ENCODE measurements around the gene YDJC.
"Not testable (repeated sequence)": the region's sequence is repeated elsewhere in the genome, so short reads cannot be mapped to it uniquely, and the experiment has no call there.

The YDJC gene

GRCh38 chr22:21631025-21631424 is 1.2 kb upstream of the YDJC start:
- DNase-seq, result no peak

GRCh38 chr22:21628386-21629254 is 1.2 kb downstream of the YDJC start:
- no peak for DNase-seq

GRCh38 chr22:21626735-21627469 is 2.9 kb downstream of the YDJC start:
- DNase-seq, result no peak

- DNase-seq, result no peak
Observed at GRCh38 chr22:21626073-21626734, 3.6 kb downstream of the YDJC start.

GRCh38 chr22:21624880-21625791 is 4.7 kb downstream of the YDJC start:
- no peak for DNase-seq

GRCh38 chr22:21624120-21624879 is 5.5 kb downstream of the YDJC start:
- DNase-seq, result peak; percentile 48

- no peak for DNase-seq
Observed at GRCh38 chr22:21623648-21623970, 6.2 kb downstream of the YDJC start.

- no peak for DNase-seq
Observed at GRCh38 chr22:21622919-21623647, 6.7 kb downstream of the YDJC start.

- no peak for DNase-seq
Observed at GRCh38 chr22:21622011-21622918, 7.6 kb downstream of the YDJC start.

- no peak for DNase-seq
Observed at GRCh38 chr22:21621025-21621424, 8.8 kb downstream of the YDJC start.

GRCh38 chr22:21617337-21617736 is 12.5 kb downstream of the YDJC start:
- DNase-seq, result not testable (repeated sequence)

- DNase-seq, result no peak
Observed at GRCh38 chr22:21615731-21616130, 14.1 kb downstream of the YDJC start.

- no peak for DNase-seq
Observed at GRCh38 chr22:21613553-21614233, 16.1 kb downstream of the YDJC start.

DNA sequence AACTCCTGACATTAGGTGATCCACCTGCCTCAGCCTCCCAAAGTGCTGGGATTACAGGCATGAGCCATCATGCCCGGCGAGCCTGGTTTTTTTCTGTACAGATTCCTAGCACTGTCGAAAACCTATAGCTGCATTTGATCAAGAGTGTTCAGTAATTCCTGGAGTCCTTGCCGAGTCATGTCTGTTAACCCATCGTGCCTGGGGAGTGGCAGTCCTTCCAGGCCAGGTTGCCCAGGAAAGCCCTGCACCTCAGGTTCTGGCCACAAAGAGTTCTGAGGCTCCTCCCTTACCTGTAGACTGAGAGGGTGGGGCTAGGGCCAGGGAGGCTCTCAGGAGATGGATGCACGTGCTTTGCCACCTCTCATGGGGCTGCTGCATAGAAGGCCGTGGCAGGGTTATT is 17.0 kb downstream of the YDJC start:
- DNase-seq, result no peak

GRCh38 chr22:21611210-21611977 is 18.4 kb downstream of the YDJC start:
- no peak for DNase-seq

- DNase-seq, result not testable (repeated sequence)
Observed at GRCh38 chr22:21609556-21610157, 20.2 kb downstream of the YDJC start.

DNA sequence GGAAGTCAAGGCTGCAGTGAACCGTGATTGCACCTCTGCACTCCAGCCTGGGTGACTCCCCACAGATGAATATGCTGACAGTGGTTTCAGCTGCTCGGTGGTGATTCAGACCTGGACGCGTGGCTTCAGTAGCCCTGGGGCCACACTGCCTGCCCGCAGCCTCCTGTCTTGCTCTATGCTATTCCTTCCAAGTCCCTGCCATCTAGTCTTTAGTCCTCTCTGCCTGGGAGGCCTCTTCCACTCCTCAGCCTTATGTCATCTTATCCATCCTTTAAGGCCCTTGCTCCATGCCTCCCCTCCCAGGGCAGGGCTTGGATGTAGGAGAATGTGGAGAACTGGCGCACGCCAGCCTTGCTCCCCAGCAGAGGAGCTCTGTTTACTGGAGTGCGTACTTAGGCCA is 23.0 kb downstream of the YDJC start:
- no peak for DNase-seq

GRCh38 chr22:21605887-21606564 is 23.8 kb downstream of the YDJC start:
- no peak for DNase-seq

Data from CD4-positive, alpha-beta T cell treated with Interleukin-6 for 4 hours (primary cell).